DMS 273 (cell line): ENCODE measurements around the gene CSRP2.

Source experiments
- DNase-seq: peaks from one replicate; lab custom pipeline; 2025; ENCODE audit not compliant: unreplicated experiment; lab: John Stamatoyannopoulos, UW

The CSRP2 gene

GRCh38 chr12:76895796-76896195 lies 17.0 kb upstream of the CSRP2 start:
- DNase-seq, result no peak

GRCh38 chr12:76891609-76892008 lies 12.8 kb upstream of the CSRP2 start:
- no peak for DNase-seq

- no peak for DNase-seq
Measured at GRCh38 chr12:76890151-76891143, 11.6 kb upstream of the CSRP2 start.

GRCh38 chr12:76888775-76889174 lies 10.0 kb upstream of the CSRP2 start:
- DNase-seq, result no peak

- DNase-seq, result peak; percentile 81
Measured at GRCh38 chr12:76883811-76884210, 5.0 kb upstream of the CSRP2 start.

- DNase-seq, result no peak
Measured at GRCh38 chr12:76883151-76883550, 4.3 kb upstream of the CSRP2 start.

GRCh38 chr12:76882367-76882766 lies 3.5 kb upstream of the CSRP2 start:
- DNase-seq, result no peak

GRCh38 chr12:76881142-76881541 lies 2.3 kb upstream of the CSRP2 start:
- DNase-seq, result no peak

GRCh38 chr12:76880519-76881023 lies 1.8 kb upstream of the CSRP2 start:
- no peak for DNase-seq

- no peak for DNase-seq
Measured at GRCh38 chr12:76879710-76880518, 1.1 kb upstream of the CSRP2 start.

- peak; percentile 67 for DNase-seq
Measured at GRCh38 chr12:76878099-76878898, 520 bp downstream of the CSRP2 start.

- peak; percentile 7 for DNase-seq
Measured at GRCh38 chr12:76876696-76877229, 2.1 kb downstream of the CSRP2 start.

GRCh38 chr12:76874491-76875190 lies 4.2 kb downstream of the CSRP2 start:
- no peak for DNase-seq

- DNase-seq, result no peak
Measured at GRCh38 chr12:76874027-76874426, 4.8 kb downstream of the CSRP2 start.

GRCh38 chr12:76872415-76872814 lies 6.4 kb downstream of the CSRP2 start:
- DNase-seq, result no peak

- no peak for DNase-seq
Measured at GRCh38 chr12:76871742-76872141, 7.1 kb downstream of the CSRP2 start.

- no peak for DNase-seq
Measured at GRCh38 chr12:76871082-76871481, 7.7 kb downstream of the CSRP2 start.

GRCh38 chr12:76866726-76867125 lies 12.1 kb downstream of the CSRP2 start:
- DNase-seq, result peak; percentile 91

- peak; percentile 35 for DNase-seq
Measured at GRCh38 chr12:76866151-76866567, 12.7 kb downstream of the CSRP2 start.
